ENCODE results near the gene BRINP2.
"Not testable (repeated sequence)": the region's sequence is repeated elsewhere in the genome, so short reads cannot be mapped to it uniquely, and the experiment has no call there.

BRINP2 gene

GRCh38 chr1:177278626-177279390 is 108.0 kb downstream of the BRINP2 start:
- no peak for DNase-seq

- no peak for DNase-seq
These were observed 111.1 kb downstream of the BRINP2 start for GRCh38 chr1:177281901-177282300.

- DNase-seq = no peak
These were observed 112.2 kb downstream of the BRINP2 start for GRCh38 chr1:177282976-177283375.

GRCh38 chr1:177283380-177283779 is 112.6 kb downstream of the BRINP2 start:
- DNase-seq = no peak

- no peak for DNase-seq
These were observed 115.6 kb downstream of the BRINP2 start for GRCh38 chr1:177286396-177286795.

- no peak for DNase-seq
These were observed 116.5 kb downstream of the BRINP2 start for GRCh38 chr1:177287270-177287669.

- DNase-seq = no peak
These were observed 117.2 kb downstream of the BRINP2 start for GRCh38 chr1:177287994-177288393.

- no peak for DNase-seq
These were observed 118.8 kb downstream of the BRINP2 start for GRCh38 chr1:177289532-177289931.

- DNase-seq = no peak
These were observed 129.7 kb downstream of the BRINP2 start for GRCh38 chr1:177300431-177300830.

- DNase-seq = no peak
These were observed 130.8 kb downstream of the BRINP2 start for GRCh38 chr1:177301425-177302124.

- DNase-seq = no peak
These were observed 131.7 kb downstream of the BRINP2 start for GRCh38 chr1:177302357-177303044.

GRCh38 chr1:177305040-177306018 is 134.6 kb downstream of the BRINP2 start:
- no peak for DNase-seq

GRCh38 chr1:177306019-177306415 is 135.3 kb downstream of the BRINP2 start:
- DNase-seq = no peak

- DNase-seq = no peak
These were observed 136.2 kb downstream of the BRINP2 start for GRCh38 chr1:177306981-177307380.

- DNase-seq = no peak
These were observed 137.0 kb downstream of the BRINP2 start for GRCh38 chr1:177307771-177308170.

- DNase-seq = no peak
These were observed 139.1 kb downstream of the BRINP2 start for GRCh38 chr1:177309880-177310279.

- no peak for DNase-seq
These were observed 139.6 kb downstream of the BRINP2 start for GRCh38 chr1:177310326-177310725.

- no peak for DNase-seq
These were observed 140.4 kb downstream of the BRINP2 start for GRCh38 chr1:177311111-177311510.

GRCh38 chr1:177311586-177311985 is 140.8 kb downstream of the BRINP2 start:
- no peak for DNase-seq

- no peak for DNase-seq
These were observed 144.5 kb downstream of the BRINP2 start for GRCh38 chr1:177315261-177315660.

GRCh38 chr1:177315761-177316160 is 145.0 kb downstream of the BRINP2 start:
- DNase-seq = no peak

- DNase-seq = not testable (repeated sequence)
These were observed 150.7 kb downstream of the BRINP2 start for GRCh38 chr1:177321434-177321833.

- DNase-seq = no peak
These were observed 157.5 kb downstream of the BRINP2 start for GRCh38 chr1:177328251-177328650.

Measured in CD4-positive, alpha-beta T cell treated with Interleukin-21 for 1 hour (primary cell).